Measurements from ENCODE around the gene RSBN1L. TPM values are rescaled to one million over a fixed set of nuclear protein-coding genes. Genes with fewer than 3 reads are reported as not detected.

RSBN1L gene
- polyA plus RNA-seq, 1 of the 3 experiments (the other 2 are of a cell fraction) = 6.5 TPM

DNA sequence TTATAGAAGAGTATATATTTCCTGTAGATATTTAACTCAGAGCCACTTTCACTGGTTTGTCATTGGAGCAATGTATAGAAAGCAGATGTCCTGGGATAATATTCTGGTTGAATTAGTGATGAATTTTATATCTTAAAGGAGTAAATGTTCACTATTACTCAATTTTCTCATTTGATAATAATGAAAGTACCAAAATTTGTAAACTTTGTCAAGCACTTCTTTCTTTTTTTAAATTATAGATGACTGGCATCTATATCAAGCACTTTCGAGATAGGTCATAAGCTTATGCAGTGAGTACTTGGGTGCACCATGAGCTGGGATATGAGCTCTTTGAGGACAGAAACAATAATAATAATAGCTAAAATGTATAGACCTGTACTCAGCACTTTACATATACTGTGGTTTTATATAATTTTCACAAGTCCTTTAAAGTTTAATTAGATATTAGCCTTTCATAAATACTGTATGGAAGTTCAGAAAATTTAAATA lies 11.3 kb downstream of the RSBN1L start:
- ChIA-PET POLR2A (no interaction called here), CTCF (interaction anchor here (0.7 to 1.6 kb wide), 6 partner anchors 11 to 1563 kb away, joined by 3 to 6 read pairs (median 4); partner anchors contain the start of gene RSBN1L)
- no peak overlapping the region for H3K27ac ChIP-seq (ENCODE audit: low read depth in 2 of 2, low read length in 1 of 2)
- H3K27me3 ChIP-seq (ENCODE audit: insufficient read depth) = no peaks in the 10 kb centered on the region
- TF ChIP-seq FOXM1 (IDR thresholded peaks at IDR 0.05; ENCODE audit: low read depth) (no peak), YY1 (IDR thresholded peaks at IDR 0.05; ENCODE audit: low read depth) (no peak)
- 98% methylated on average over 1 of the region's 1 CpG for WGBS (ENCODE audit: low lambda C conversion rate)
- H3K9me3 ChIP-seq = no peaks in the 10 kb centered on the region
- peaks cover 98% of the 10 kb centered on the region for H3K79me2 ChIP-seq (ENCODE audit: insufficient read depth)
- no peak overlapping the region for H2AFZ ChIP-seq (ENCODE audit: low read depth)
- no peak overlapping the region for H3K4me2 ChIP-seq
- H3K9me2 ChIP-seq = no peaks in the 10 kb centered on the region
- H3K9ac ChIP-seq = no peak overlapping the region
- peaks cover 10% of the 10 kb centered on the region for H3F3A ChIP-seq (replicated peaks; ENCODE audit: insufficient read depth)
- H3K36me3 ChIP-seq (replicated peaks in 1 of 2; ENCODE audit: control insufficient read depth in 1 of 2, insufficient read depth in 2 of 2, low read length in 1 of 2) = peaks cover 0 to 27% of the 10 kb centered on the region in 2 experiments
- no peaks in the 10 kb centered on the region for H3K4me1 ChIP-seq (ENCODE audit: control insufficient read depth in 1 of 2, insufficient read depth in 2 of 2, low read depth in 1 of 2, low read length in 1 of 2)
- H3K4me3 ChIP-seq (ENCODE audit: low read depth in 2 of 2, low read length in 1 of 2) = no peak overlapping the region
- DNase-seq = no peak
- H4K20me1 ChIP-seq (ENCODE audit: insufficient read depth) = peaks cover 14% of the 10 kb centered on the region; the same call in 1 of the 2 replicates

GRCh38 chr7:77710067-77710466 lies 13.8 kb downstream of the RSBN1L start:
- Histone ChIP-seq H3K4me2 (no peak overlapping the region), H3K27ac (ENCODE audit: low read depth in 2 of 2, low read length in 1 of 2) (no peak overlapping the region), H3K4me3 (ENCODE audit: low read depth in 2 of 2, low read length in 1 of 2) (no peak overlapping the region), H3K9ac (no peak overlapping the region), H3K9me3 (no peaks in the 10 kb centered on the region), H3F3A (replicated peaks; ENCODE audit: insufficient read depth) (peaks cover 19% of the 10 kb centered on the region), H3K9me2 (no peaks in the 10 kb centered on the region), H3K4me1 (ENCODE audit: control insufficient read depth in 1 of 2, insufficient read depth in 2 of 2, low read depth in 1 of 2, low read length in 1 of 2) (peaks cover 2 to 5% of the 10 kb centered on the region in 2 experiments; a peak in 2 of 4 replicates), H4K20me1 (ENCODE audit: insufficient read depth) (peaks cover 5% of the 10 kb centered on the region), H3K27me3 (ENCODE audit: insufficient read depth) (no peaks in the 10 kb centered on the region), H3K79me2 (ENCODE audit: insufficient read depth) (peaks cover 90% of the 10 kb centered on the region), H3K36me3 (replicated peaks in 1 of 2; ENCODE audit: control insufficient read depth in 1 of 2, insufficient read depth in 2 of 2, low read length in 1 of 2) (peaks cover 0 to 27% of the 10 kb centered on the region in 2 experiments), H2AFZ (ENCODE audit: low read depth) (no peak overlapping the region)
- POLR2A ChIA-PET = no interaction called here
- CTCF ChIA-PET = interaction anchor here (1.3 to 2.7 kb wide), 3 partner anchors 8 to 49 kb away, joined by 7 to 12 read pairs (median 9); partner anchors contain the start of gene RSBN1L
- TF ChIP-seq EP300 (IDR thresholded peaks at IDR 0.05; ENCODE audit: borderline replicate concordance in 1 of 2, low read depth in 1 of 2, low read length in 1 of 2) = no peak
- no peak for TF ChIP-seq CTCF (IDR thresholded peaks at IDR 0.05)
- TF ChIP-seq TCF12 (IDR thresholded peaks at IDR 0.05) = no peak
- no peak for TF ChIP-seq ELF1 (IDR thresholded peaks at IDR 0.05)
- TF ChIP-seq USF2 (IDR thresholded peaks at IDR 0.05; ENCODE audit: borderline replicate concordance, low read depth, low read length) = no peak
- no peak for DNase-seq
- 94% methylated on average over 3 of the region's 3 CpGs for WGBS (ENCODE audit: low lambda C conversion rate)

- TF ChIP-seq TEAD4 (IDR thresholded peaks at IDR 0.05; ENCODE audit: borderline replicate concordance, insufficient read depth) = no peak
- TF ChIP-seq RAD21 (IDR thresholded peaks at IDR 0.05; ENCODE audit: low read length) = no peak
- TF ChIP-seq, protein P1, sequence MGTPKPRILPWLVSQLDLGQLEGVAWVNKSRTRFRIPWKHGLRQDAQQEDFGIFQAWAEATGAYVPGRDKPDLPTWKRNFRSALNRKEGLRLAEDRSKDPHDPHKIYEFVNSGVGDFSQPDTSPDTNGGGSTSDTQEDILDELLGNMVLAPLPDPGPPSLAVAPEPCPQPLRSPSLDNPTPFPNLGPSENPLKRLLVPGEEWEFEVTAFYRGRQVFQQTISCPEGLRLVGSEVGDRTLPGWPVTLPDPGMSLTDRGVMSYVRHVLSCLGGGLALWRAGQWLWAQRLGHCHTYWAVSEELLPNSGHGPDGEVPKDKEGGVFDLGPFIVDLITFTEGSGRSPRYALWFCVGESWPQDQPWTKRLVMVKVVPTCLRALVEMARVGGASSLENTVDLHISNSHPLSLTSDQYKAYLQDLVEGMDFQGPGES (IDR thresholded peaks at IDR 0.05; ENCODE audit: low read depth, low read length) = no peak
- no peak for TF ChIP-seq ELF1 (IDR thresholded peaks at IDR 0.05)
- no peak for TF ChIP-seq SIN3A (IDR thresholded peaks at IDR 0.05; ENCODE audit: borderline replicate concordance, low read depth, low read length)
- no peak for TF ChIP-seq RCOR1 (IDR thresholded peaks at IDR 0.05; ENCODE audit: low read length)
- TF ChIP-seq MEF2A (IDR thresholded peaks at IDR 0.05; ENCODE audit: borderline replicate concordance, low read depth) = no peak
- TF ChIP-seq NRF1 (IDR thresholded peaks at IDR 0.05; ENCODE audit: low read depth, low read length) = no peak
- no peak for TF ChIP-seq JUND (IDR thresholded peaks at IDR 0.05)
- no peak overlapping the region for H3K9ac ChIP-seq
- peaks cover 0 to 23% of the 10 kb centered on the region in 2 experiments for H3K36me3 ChIP-seq (replicated peaks in 1 of 2; ENCODE audit: control insufficient read depth in 1 of 2, insufficient read depth in 2 of 2, low read length in 1 of 2)
- DNase-seq = no peak
- no peak overlapping the region; a peak in 1 of 4 replicates for H3K27ac ChIP-seq (ENCODE audit: low read depth in 2 of 2, low read length in 1 of 2)
- H3K27me3 ChIP-seq (ENCODE audit: insufficient read depth) = no peaks in the 10 kb centered on the region
- H3K9me3 ChIP-seq = no peaks in the 10 kb centered on the region
- no peak overlapping the region for H3K4me3 ChIP-seq (ENCODE audit: low read depth in 2 of 2, low read length in 1 of 2)
- H3K4me1 ChIP-seq (ENCODE audit: control insufficient read depth in 1 of 2, insufficient read depth in 2 of 2, low read depth in 1 of 2, low read length in 1 of 2) = peaks cover 2 to 5% of the 10 kb centered on the region in 2 experiments; a peak in 2 of 4 replicates
- peaks cover 24% of the 10 kb centered on the region for H3F3A ChIP-seq (replicated peaks; ENCODE audit: insufficient read depth)
- ChIA-PET CTCF (interaction anchor here (1.1 to 2.7 kb wide), 5 partner anchors 9 to 59 kb away, joined by 4 to 12 read pairs (median 7); partner anchors contain the start of gene RSBN1L), POLR2A (no interaction called here)
- peaks cover 90% of the 10 kb centered on the region for H3K79me2 ChIP-seq (ENCODE audit: insufficient read depth)
- H3K4me2 ChIP-seq = no peak overlapping the region
- no peak overlapping the region for H2AFZ ChIP-seq (ENCODE audit: low read depth)
- H3K9me2 ChIP-seq = no peaks in the 10 kb centered on the region
- H4K20me1 ChIP-seq (ENCODE audit: insufficient read depth) = peaks cover 9% of the 10 kb centered on the region
- 93% methylated on average over 3 of the region's 3 CpGs for WGBS (ENCODE audit: low lambda C conversion rate)
These were observed 14.6 kb downstream of the RSBN1L start for GRCh38 chr7:77710861-77711260.
